Adrenal gland (tissue), 5 donors: Measurements from ENCODE around the gene LONRF2.

Experiments
- POLR2A ChIP-seq, 2 donors: fragments of 450-650 bp; IDR thresholded peaks; one replicate each; pipeline ENCODE4 v1.6.1; 2017; ENCODE audit warnings: antibody characterized with exemption in 2 of 2, mild to moderate bottlenecking in 2 of 2, moderate library complexity in 1 of 2
- TF ChIP-seq, protein P1 (sequence below), 6 experiments: fragments of 450-650 bp in 4 of 6; fragments of 200-600 bp in 2 of 6; sonication (generic) in 1 of 6; IDR thresholded peaks; 1 replicate in 5 of 6; 2 replicates in 1 of 6; pipeline versions ENCODE4 v1.5.1 to v1.8.0; 2016 to 2021; ENCODE audit warnings: antibody characterized with exemption in 6 of 6, mild to moderate bottlenecking in 2 of 6, moderate library complexity in 1 of 6
- donor health status: DM: no; HTN: no; CAD: no.

DNA sequence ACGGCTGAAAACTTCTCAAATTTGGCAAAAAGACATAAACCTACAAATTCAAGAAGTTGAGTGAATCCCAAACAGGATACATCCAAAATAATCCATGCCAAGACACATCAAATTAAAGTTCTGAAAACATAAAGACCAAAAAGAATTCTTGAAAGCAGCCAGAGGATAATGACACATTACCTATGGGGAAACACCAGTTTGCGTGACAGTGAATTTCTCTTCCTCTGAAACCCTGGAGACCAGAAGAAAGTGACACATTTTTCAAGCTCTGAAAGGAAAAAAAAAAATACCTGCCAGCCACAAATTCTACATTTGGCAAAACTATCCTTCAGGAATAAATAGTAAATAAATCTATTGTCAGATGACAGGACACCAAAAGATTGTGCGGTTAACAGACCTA, 93.9 kb downstream of the LONRF2 start:
- TF ChIP-seq, protein P1, sequence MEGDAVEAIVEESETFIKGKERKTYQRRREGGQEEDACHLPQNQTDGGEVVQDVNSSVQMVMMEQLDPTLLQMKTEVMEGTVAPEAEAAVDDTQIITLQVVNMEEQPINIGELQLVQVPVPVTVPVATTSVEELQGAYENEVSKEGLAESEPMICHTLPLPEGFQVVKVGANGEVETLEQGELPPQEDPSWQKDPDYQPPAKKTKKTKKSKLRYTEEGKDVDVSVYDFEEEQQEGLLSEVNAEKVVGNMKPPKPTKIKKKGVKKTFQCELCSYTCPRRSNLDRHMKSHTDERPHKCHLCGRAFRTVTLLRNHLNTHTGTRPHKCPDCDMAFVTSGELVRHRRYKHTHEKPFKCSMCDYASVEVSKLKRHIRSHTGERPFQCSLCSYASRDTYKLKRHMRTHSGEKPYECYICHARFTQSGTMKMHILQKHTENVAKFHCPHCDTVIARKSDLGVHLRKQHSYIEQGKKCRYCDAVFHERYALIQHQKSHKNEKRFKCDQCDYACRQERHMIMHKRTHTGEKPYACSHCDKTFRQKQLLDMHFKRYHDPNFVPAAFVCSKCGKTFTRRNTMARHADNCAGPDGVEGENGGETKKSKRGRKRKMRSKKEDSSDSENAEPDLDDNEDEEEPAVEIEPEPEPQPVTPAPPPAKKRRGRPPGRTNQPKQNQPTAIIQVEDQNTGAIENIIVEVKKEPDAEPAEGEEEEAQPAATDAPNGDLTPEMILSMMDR (IDR thresholded peaks at IDR 0.05): no peak
- TF ChIP-seq POLR2A (IDR thresholded peaks at IDR 0.05): no peak
